Neural crest cell (in vitro differentiated cells): ENCODE data around the gene MOV10L1. TPM values are rescaled to one million over a fixed set of nuclear protein-coding genes. Genes with fewer than 3 reads are reported as not detected.

Experiments
- DNase-seq: peaks from one replicate; pipeline ENCODE4 v3.0.0; 2021; ENCODE audit warnings: low read depth, mixed read lengths, low spot score
- H3K27ac Mint-ChIP-seq: one replicate; pipeline ENCODE4 v1.8.0; 2021; ENCODE audit warnings: mild to moderate bottlenecking, mixed read lengths; ENCODE audit not compliant: unreplicated experiment
- H3K27me3 Mint-ChIP-seq: 2 replicates; pipeline ENCODE4 v1.8.0; 2021; ENCODE audit warnings: low read depth, mild to moderate bottlenecking, mixed read lengths
- H3K36me3 Mint-ChIP-seq: 2 replicates; pipeline ENCODE4 v1.8.0; 2021; ENCODE audit warnings: low read depth, mild to moderate bottlenecking, mixed read lengths
- H3K4me1 Mint-ChIP-seq: 2 replicates; pipeline ENCODE4 v1.8.0; 2021; ENCODE audit warnings: mixed read lengths
- H3K4me3 Mint-ChIP-seq: one replicate; pipeline ENCODE4 v1.8.0; 2021; ENCODE audit warnings: mild to moderate bottlenecking, mixed read lengths
- H3K9me3 Mint-ChIP-seq: 2 replicates; pipeline ENCODE4 v1.8.0; 2021; ENCODE audit warnings: mixed read lengths
- total RNA-seq: library from RNA; stranded (reverse); gene quantifications from 2 replicates; pipeline ENCODE4 v1.2.1, GENCODE V29; 2021
- TF ChIP-seq, protein P1 (sequence below): fragments of 200-600 bp; sonication (generic); conservative IDR thresholded peaks from 2 replicates; pipeline ENCODE4 v1.5.0; 2021; ENCODE audit warnings: antibody characterized with exemption, mild to moderate bottlenecking

Gene MOV10L1
- total RNA-seq, 1 donor from 2014 or later: not detected

DNA sequence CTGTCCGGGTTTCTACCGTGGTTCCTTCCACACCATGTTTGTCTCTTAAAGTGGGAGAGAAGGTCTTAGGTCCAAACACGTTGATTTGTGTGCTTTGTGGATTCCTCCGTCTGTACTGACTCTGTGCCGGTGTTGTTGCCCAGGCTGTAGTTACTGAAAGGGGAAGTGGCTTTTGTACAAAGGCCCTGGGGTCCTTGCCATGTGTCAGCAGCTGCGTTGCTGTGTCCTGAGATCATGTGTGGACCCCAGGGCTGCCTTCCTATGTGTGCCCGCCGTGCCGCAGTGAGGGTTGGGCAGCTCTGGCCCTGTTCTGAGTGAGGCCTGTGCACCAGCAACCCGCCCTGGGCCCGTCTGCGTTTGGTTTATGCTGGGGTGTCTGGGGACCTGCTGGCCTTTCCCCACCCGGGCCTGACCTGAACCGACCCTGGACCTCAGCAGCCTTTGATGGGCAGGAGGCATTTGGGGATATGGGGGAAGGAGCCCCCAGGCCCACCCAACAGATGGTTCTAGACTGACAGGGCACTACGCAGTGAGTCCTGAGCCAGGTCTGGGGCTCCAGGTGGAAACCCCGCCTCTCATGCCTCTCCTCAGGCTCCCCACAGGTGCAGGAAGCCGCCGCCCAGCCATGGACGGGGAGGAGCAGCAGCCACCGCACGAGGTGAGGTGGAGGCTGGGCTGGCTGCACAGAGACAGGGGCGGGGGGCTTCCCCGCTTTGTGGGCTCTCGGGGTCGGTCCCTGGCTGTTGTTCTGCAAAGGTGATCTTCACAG, 102.8 kb downstream of the MOV10L1 start:
- Mint-ChIP-seq H3K4me3 (no peak overlapping the region), H3K9me3 (no peaks in the 10 kb centered on the region), H3K27ac (no peak overlapping the region)

DNA sequence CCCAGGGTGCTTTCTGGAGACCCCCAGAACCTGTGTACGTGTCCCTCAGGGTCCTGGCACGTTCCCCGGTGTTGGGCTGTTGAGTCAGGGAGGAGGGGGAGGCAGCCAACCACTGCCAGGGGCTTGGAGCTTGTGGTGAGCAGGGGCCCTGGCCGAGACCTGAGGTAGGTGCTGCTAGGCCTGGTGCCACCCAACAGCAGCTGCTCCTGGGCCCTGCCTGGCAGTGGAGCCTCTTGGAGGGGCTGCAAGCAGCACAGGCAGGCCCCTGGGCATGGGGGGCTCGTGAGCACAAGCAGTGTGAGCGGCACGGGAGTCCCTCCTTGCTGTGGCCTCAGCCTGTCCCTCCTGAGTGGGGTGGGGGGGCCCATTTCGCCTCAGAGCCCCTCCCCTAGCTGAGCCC, 103.8 kb downstream of the MOV10L1 start:
- no peak for DNase-seq
- H3K9me3 Mint-ChIP-seq: no peaks in the 10 kb centered on the region
- H3K4me3 Mint-ChIP-seq: no peak overlapping the region
- no peaks in the 10 kb centered on the region for H3K36me3 Mint-ChIP-seq
- peaks cover 5% of the 10 kb centered on the region for H3K4me1 Mint-ChIP-seq
- H3K27me3 Mint-ChIP-seq: no peaks in the 10 kb centered on the region
- TF ChIP-seq, protein P1, sequence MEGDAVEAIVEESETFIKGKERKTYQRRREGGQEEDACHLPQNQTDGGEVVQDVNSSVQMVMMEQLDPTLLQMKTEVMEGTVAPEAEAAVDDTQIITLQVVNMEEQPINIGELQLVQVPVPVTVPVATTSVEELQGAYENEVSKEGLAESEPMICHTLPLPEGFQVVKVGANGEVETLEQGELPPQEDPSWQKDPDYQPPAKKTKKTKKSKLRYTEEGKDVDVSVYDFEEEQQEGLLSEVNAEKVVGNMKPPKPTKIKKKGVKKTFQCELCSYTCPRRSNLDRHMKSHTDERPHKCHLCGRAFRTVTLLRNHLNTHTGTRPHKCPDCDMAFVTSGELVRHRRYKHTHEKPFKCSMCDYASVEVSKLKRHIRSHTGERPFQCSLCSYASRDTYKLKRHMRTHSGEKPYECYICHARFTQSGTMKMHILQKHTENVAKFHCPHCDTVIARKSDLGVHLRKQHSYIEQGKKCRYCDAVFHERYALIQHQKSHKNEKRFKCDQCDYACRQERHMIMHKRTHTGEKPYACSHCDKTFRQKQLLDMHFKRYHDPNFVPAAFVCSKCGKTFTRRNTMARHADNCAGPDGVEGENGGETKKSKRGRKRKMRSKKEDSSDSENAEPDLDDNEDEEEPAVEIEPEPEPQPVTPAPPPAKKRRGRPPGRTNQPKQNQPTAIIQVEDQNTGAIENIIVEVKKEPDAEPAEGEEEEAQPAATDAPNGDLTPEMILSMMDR: no peak
- H3K27ac Mint-ChIP-seq: no peak overlapping the region

More for the DNA sequence above, 102.8 kb downstream of the MOV10L1 start:
- H3K27me3 Mint-ChIP-seq: no peaks in the 10 kb centered on the region
- peaks cover 5% of the 10 kb centered on the region for H3K4me1 Mint-ChIP-seq
- TF ChIP-seq, protein P1: no peak
- no peaks in the 10 kb centered on the region for H3K36me3 Mint-ChIP-seq
- no peak for DNase-seq

DNA sequence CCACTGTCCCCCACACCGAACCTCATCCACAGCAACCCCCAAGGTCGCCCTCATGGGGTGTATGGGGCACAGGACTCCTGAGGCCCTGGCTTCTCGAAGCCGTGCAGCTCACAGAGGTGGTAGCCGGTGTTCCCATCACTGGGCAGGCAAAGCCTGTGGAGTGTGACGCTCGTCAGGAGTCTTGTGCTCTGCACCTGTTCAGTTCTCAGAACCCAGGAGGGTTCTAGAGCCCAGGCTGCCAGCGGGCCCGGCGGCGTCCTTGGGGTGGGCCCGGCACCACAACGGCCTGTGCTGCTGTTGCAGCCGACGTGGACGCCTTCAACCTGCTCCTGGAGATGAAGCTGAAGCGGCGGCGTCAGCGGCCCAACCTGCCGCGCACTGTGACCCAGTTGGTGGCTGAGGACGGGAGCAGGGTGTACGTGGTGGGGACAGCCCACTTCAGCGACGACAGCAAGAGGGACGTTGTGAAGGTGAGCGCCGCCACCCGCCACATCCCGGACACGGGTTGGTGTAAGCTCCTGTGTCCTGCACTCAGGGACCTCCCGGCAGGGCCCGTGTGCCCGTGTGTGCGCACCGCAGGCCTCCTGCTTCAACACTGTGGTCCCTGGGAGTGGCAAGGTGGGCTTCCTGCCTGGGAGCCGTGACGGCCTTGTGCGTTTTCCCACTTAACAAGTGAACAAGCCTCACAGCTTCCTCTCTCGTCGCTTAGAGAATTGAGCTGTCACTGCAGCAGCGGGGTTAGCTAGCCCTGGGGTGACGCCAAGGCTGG, 104.4 kb downstream of the MOV10L1 start:
- Mint-ChIP-seq H3K9me3 (no peaks in the 10 kb centered on the region), H3K27me3 (no peaks in the 10 kb centered on the region), H3K4me1 (peaks cover 5% of the 10 kb centered on the region), H3K36me3 (no peaks in the 10 kb centered on the region), H3K27ac (no peak overlapping the region), H3K4me3 (no peak overlapping the region)
- DNase-seq: no peak
- TF ChIP-seq, protein P1: no peak

DNA sequence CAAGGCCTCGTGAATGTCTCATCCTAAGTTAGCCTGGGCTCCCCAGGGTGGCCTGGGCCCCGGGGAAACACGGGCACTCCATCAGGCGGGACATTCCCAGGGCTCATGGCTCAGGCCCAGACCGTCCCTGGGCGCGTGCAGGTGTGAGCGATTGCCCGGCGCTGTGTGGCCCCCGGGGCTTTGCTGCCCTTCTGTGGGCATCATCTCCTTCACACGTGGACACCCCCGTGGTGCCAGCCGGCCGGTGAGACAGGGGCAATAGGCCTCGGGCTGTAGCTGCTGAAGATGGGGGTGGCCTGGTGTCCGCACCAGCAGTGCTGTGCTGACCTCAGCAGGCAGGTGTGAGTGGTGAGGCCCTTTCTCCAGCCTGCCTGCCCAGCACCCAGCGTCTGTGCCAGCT, 106.5 kb downstream of the MOV10L1 start:
- TF ChIP-seq, protein P1: no peak
- no peaks in the 10 kb centered on the region for H3K27me3 Mint-ChIP-seq
- DNase-seq: no peak
- no peak overlapping the region for H3K27ac Mint-ChIP-seq
- no peaks in the 10 kb centered on the region for H3K9me3 Mint-ChIP-seq
- H3K4me1 Mint-ChIP-seq: peaks cover 3% of the 10 kb centered on the region
- H3K4me3 Mint-ChIP-seq: no peak overlapping the region
- no peaks in the 10 kb centered on the region for H3K36me3 Mint-ChIP-seq

DNA sequence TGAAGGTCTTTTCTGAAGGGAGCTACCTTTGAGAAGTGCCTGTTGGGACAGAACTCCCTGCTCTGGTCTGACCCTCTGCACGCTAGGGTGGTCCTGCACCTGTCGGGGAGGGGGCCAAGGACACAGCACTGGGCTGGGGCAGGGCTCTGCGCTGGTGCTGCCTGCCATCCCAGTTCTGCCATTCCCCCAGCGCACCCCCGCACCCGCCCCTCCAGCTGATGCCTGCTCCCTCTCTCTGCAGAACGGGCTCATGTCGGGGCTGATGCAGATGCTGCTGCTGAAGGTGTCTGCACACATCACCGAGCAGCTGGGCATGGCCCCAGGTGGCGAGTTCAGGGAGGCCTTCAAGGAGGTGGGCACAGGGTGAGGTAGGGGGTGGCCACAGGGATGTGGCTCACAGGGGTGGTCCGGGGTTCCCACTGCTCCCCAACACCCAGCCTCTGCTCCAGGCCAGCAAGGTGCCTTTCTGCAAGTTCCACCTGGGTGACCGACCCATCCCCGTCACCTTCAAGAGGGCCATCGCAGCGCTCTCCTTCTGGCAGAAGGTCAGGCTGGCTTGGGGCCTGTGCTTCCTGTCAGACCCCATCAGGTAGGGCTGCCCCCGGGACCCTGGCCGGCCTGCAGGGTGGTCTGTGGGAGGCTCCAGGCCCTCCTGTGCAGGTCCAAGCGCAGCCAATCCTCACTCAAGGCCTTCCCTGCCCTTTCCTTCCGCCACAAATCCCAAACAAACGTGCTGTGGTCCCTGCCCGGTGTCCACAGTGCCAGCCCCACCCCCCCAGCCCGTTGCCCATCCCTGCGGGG, 107.4 kb downstream of the MOV10L1 start:
- Mint-ChIP-seq H3K36me3 (no peaks in the 10 kb centered on the region), H3K9me3 (no peaks in the 10 kb centered on the region), H3K4me3 (no peak overlapping the region), H3K27me3 (no peaks in the 10 kb centered on the region), H3K27ac (no peak overlapping the region), H3K4me1 (peaks cover 5% of the 10 kb centered on the region)
- TF ChIP-seq, protein P1: no peak
- DNase-seq: no peak
